Right ventricle myocardium superior (tissue), 1 donor: ENCODE data around the gene KIRREL3. TPM values are rescaled to one million over a fixed set of nuclear protein-coding genes. Genes with fewer than 3 reads are reported as not detected.
A peak's percentile ranks its signal among the peaks of the same experiment; 100 is the strongest.
"Not testable (repeated sequence)": the region's sequence is repeated elsewhere in the genome, so short reads cannot be mapped to it uniquely, and the experiment has no call there.

Experiments used
- ATAC-seq: fragments of 200-7000 bp; cut with Tn5 transposase; one replicate; pipeline ENCODE4 v1.9.1; 2020; ENCODE audit warnings: mild to moderate bottlenecking; ENCODE audit not compliant: poor library complexity
- DNase-seq: peaks from one replicate; pipeline ENCODE4 v3.0.0-alpha.2; 2020
- intact Hi-C: fragments of 100-400 bp; cut with DNase I; formaldehyde crosslinking; loops from one replicate; pipeline ENCODE4 v1.11.2; 2022
- total RNA-seq: library from RNA; stranded (reverse); fragmentation: NEBNext Ultra II Directional; extraction: Animal tissue kit (Norgen Biotek cat#: 25700); gene quantifications from one replicate; pipeline ENCODE4 v1.2.1, GENCODE V29; 2021
- donor health status: DM: no; HTN: yes; CAD: no; lungs with severe emphysema.

KIRREL3 gene
- total RNA-seq, 1 donor from 2014 or later, result 0.08 TPM

DNA sequence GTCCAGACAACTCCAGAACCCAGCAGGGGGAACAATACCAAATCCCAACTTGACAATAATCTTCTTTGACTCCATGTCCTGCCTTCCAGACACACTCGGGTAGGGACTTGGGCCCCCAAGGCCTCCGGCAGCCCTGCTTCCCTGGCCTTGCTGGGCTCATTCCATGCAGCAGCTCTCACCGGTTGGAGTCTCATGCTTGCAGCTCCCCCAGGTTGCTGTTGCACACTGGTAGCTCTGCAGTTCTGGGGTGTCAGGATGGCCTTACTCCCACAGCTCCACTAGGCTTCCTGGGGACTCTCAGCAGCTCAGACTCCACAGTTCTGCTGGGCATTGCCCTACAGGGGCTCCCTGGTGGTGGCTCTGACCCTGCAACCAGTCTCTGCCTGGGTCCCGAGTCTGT is 602.3 kb downstream of the KIRREL3 start:
- intact Hi-C loops, result no loop called here
- DNase-seq (no peak), ATAC-seq (no peak)

DNA sequence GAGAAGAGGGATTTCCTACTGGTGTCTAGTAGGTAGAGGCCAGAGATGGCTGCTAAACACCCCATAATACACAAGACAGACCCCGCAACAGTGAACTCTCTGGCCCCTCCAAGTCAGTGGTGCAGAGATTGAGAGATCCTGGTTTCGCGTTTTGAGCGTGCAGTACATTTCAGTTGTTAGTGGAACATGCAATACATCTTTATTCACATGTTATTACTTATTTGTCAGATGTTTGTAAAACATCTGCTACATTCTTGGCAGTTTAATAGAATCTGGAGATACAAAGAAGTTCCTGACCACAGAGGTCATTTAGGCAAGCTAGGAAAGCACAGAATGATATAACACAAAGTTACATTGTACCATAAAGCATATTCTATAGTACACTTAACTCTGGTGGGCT is 603.6 kb downstream of the KIRREL3 start:
- ATAC-seq (no peak), DNase-seq (no peak)
- intact Hi-C loops, result no loop called here

DNA sequence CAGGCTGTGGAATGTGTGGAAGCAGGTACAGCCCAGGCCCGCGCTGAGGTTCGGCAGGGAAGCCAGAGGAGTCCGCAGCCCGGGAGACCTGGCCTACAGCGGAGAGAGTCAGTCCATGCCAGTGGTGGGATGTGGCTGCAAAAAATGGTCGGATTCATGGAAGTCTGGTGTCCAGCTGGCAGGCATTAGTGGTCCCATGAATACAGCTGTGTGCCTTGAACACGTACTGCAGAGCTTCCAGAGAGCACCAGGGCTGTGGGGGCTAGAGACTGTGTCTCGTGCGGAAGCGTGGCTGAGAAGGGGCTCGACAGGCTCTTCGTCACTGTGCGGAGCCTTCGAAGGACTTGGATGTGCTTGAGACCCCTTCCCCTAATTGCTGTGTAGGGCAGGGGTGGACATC is 604.3 kb downstream of the KIRREL3 start:
- peak; percentile 14 for ATAC-seq
- DNase-seq, intact Hi-C loops: not testable (repeated sequence)

- DNase-seq, result peak; percentile 83
- intact Hi-C loops, result not testable (repeated sequence)
- peak; percentile 64 for ATAC-seq
These were observed 604.8 kb downstream of the KIRREL3 start for GRCh38 chr11:126395784-126396183.

DNA sequence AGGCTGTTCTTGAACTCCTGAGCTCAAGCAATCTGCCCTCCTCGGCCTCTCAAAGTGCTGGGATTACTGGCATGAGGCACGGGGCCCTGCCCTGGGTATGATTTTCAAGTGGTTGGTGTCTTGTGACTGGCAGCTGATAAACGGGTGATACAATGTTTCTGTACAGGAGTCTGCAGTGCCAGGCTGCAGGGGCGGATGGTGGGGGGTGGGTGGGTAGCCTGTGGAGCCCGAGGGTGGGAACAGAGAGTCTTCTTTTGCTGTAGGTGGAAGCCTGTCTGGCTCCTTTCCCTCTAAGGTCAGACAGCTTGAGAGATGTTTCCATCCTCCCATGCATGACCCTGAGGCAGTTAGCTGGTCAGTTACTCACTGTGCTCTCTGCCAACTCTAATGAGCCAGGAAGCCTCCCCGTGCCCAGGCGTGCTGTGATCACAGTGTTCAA is 605.9 kb downstream of the KIRREL3 start:
- ATAC-seq (peak; percentile 68), DNase-seq (peak; percentile 67)
- intact Hi-C loops, result not testable (repeated sequence)

DNA sequence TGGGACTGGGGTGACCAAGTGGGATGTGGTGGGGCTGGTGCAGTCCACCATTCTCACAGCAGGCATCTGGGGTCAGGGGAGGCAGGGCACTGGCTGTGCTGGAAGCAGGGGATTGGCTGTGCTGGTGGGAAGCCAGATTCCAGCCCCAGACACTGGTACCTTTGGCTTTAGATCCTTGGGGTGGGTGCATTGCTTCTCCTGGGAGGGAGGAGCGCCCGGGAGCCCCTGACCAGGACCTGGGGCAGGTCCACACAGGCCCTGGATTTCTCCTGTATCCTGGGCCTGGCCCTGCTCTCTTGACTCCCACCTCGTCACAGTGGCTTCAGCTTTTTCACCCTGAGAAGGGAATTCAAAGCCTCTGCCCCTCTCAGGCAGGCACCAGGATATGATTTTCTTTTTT is 606.5 kb downstream of the KIRREL3 start:
- intact Hi-C loops, result no loop called here
- ATAC-seq (no peak), DNase-seq (no peak)

DNA sequence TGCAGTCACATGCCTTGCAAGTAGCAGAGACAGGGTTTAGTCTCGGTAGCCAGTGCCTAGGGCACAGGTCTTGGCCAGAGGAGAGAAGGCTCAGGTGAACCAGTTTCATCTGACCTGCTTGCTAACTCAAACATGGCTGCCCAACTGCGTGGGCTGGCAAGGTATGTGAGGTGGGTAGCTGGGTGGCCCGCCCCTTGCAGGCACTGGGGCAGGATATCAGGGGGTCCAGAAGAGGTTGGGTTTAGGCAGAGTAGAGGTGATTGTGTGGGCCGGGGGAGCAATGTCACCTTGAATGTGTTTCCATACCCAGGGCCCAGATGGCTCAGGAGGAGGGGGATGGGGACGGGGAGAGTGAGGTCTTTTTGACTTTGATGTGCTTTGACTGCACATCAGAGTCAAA is 607.4 kb downstream of the KIRREL3 start:
- ATAC-seq (no peak), DNase-seq (no peak)
- intact Hi-C loops, result no loop called here

DNA sequence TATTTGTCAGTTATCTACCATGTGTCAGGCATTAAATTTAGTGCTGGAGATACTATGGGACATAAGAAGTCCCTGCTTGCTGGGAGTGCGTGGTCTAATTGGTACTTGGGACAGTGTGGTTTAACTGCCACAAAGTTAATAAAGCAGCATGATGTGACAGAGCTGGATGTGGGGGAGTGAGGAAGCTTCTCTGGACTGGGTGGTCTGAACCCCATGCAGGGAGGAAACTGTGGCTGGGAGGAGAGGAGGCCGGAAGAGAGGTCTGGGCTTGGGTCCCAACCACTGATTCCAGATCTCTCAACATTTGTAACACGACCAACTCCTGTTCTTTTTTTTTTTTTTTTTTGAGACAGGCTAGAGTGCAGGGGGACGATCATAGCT is 607.9 kb downstream of the KIRREL3 start:
- no peak for DNase-seq
- no peak for ATAC-seq

DNA sequence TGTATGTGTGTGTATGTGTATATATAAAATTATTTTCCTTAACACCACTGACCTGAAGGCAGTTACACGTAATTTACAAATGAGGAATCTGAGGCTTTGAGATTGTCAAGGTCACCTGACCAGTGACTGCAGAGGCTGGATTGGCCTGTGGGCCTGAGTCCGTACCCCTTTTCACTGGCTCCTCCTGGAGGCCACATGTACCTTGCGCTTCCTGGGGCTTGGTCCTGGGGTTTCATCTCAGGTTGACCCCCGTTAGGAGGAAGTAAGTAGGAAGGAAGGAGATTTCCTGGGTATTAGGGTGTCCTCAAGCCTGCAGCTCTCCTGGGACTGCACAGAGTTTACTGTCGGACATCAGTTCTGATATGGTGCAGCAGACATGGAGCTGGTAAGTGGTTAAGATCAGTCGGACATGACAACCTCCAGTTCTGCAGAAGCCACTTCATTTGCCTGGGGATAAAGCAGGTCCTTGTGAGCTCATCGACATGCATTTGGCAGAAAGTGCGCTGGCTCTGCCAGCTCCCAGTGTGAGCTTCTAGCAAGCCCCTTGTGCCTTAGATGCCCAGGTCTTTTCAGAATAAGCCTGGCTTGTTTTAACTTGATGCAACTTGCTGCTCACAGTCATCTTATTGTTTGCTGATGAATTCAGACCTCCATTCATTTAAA is 608.5 kb downstream of the KIRREL3 start:
- DNase-seq (peak; percentile 65), ATAC-seq (peak; percentile 46)
- intact Hi-C loops, result no loop called here

More for the DNA sequence above, 607.9 kb downstream of the KIRREL3 start:
- intact Hi-C loops, result no loop called here

- no peak for ATAC-seq
- peak; percentile 40 for DNase-seq
- intact Hi-C loops, result no loop called here
These were observed 609.1 kb downstream of the KIRREL3 start for GRCh38 chr11:126391286-126391954.

- intact Hi-C loops, result no loop called here
- ATAC-seq (no peak), DNase-seq (no peak)
These were observed 610.2 kb downstream of the KIRREL3 start for GRCh38 chr11:126390272-126390867.

GRCh38 chr11:126387857-126388256 is 612.7 kb downstream of the KIRREL3 start:
- no peak for DNase-seq
- no peak for ATAC-seq
- intact Hi-C loops, result no loop called here

- intact Hi-C loops, result not testable (repeated sequence)
- peak; percentile 77 for DNase-seq
- ATAC-seq, result peak; percentile 74
These were observed 613.9 kb downstream of the KIRREL3 start for GRCh38 chr11:126386729-126387071.

DNA sequence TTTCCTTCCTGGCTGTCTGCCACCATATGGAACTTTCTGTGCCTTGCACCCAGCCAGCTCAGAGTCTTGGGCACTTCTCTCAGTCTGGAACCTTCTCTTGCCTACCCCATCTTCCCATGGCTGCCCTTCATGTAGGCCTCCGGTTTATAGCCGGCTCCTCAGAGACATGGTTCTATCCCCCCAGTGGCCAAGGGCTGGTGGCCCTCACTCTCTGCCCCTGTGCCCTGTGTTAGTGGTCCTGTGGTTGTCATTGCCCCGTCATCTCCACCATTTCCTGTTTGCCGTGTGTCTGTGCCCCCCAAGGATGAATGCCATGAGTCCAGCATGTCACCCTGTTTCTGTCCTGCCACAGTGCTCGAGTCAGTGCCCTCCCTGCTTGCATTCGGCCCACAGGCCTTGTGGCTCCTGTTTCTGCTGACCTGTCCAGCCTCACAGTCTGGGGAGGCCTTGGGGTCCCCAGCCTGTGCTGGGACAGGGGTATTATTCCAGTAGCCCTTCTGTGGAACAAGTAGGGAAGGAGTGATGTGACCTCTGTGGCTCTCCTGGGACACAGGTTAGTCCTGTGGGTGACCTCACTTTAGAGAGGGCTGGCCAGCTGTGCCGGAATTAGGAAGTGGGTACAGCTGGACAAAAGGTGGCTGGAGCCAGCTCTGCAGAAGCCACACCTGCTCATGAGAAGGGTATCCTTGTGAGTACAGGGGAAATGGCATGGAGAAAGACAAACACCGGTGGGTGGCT is 614.4 kb downstream of the KIRREL3 start:
- intact Hi-C loops, result no loop called here
- DNase-seq (peak; percentile 36), ATAC-seq (no peak)

DNA sequence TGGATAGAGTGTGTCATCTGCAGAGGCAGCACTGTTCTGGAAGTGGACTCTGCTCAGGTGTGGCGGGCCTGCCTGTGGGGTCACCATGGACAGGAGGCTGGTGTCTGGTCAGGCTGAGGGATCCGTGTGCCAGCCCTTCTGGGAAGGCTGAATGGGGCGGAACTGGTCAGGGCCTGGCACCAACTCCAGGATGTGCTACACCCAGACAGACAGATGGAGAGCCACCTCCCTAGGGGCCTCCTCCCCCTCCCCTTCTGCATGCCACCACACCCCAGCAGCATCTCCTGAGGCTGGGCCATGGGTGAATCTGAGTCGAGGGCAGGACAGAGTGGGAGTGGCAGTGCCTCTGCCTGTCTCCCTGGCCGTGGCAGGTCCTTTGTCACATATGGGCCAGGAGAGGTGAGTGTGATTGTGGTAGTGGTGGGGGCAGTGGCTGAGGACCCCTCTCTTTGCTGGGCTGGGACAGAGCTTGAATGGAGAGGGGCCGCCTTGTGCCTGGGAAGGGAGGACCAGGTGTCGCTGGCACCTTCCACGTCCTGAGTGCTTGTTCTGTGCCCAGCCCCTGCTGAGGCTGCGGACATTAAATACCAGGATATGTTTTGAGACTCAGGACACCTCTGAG is 616.0 kb downstream of the KIRREL3 start:
- intact Hi-C loops, result no loop called here
- no peak for ATAC-seq

GRCh38 chr11:126383339-126384335 is 616.9 kb downstream of the KIRREL3 start:
- DNase-seq, result no peak

More for the DNA sequence above, 616.0 kb downstream of the KIRREL3 start:
- DNase-seq, result no peak

GRCh38 chr11:126382641-126383040 is 617.9 kb downstream of the KIRREL3 start:
- DNase-seq, result peak; percentile 33
- ATAC-seq, intact Hi-C loops: not testable (repeated sequence)

More at GRCh38 chr11:126383339-126384335, 616.9 kb downstream of the KIRREL3 start:
- intact Hi-C loops, result no loop called here
- ATAC-seq, result no peak

GRCh38 chr11:126381960-126382359 is 618.6 kb downstream of the KIRREL3 start:
- intact Hi-C loops, DNase-seq, ATAC-seq: not testable (repeated sequence)
